Left ventricle myocardium superior (tissue), 1 donor: ENCODE data around the gene MRGPRX1. TPM values are rescaled to one million over a fixed set of nuclear protein-coding genes. Genes with fewer than 3 reads are reported as not detected.

Experiments
- total RNA-seq: library from RNA; stranded (reverse); fragmentation: NEBNext Ultra II Directional; extraction: Animal tissue kit (Norgen Biotek cat#: 25700); gene quantifications from one replicate; pipeline ENCODE4 v1.2.1, GENCODE V29; 2021
- donor health status: DM: no; HTN: yes; CAD: no; lungs with severe emphysema.

MRGPRX1 gene
- total RNA-seq, 1 donor from 2014 or later, result not detected

Other genes with a start within 250 kb of the MRGPRX1 start
- 4.5 TPM for gene TMEM86A, start 240.6 kb downstream of the MRGPRX1 start, total RNA-seq
- gene IGSF22, start 213.2 kb downstream of the MRGPRX1 start, total RNA-seq, result 0.94 TPM
- 1.2 TPM for gene PTPN5, start 147.6 kb downstream of the MRGPRX1 start, total RNA-seq
- gene MRGPRX2, start 121.3 kb upstream of the MRGPRX1 start, total RNA-seq, result not detected
- 5.9 TPM for gene ZDHHC13, start 177.8 kb upstream of the MRGPRX1 start, total RNA-seq